Adrenal gland (tissue), 12 donors: ENCODE measurements around the gene CENPM. TPM values are rescaled to one million over a fixed set of nuclear protein-coding genes. Genes with fewer than 3 reads are reported as not detected.

Source experiments
- DNase-seq, 7 donors: peaks; one replicate each; pipeline ENCODE4 v3.0.0-alpha.2; 2019 to 2020
- H3K27ac ChIP-seq, 5 donors: fragments of 200-600 bp; sonication (generic) in 4 of 5; 1 replicate in 3 of 5; 2 replicates in 2 of 5; pipeline versions ENCODE4 v1.5.1 to v1.8.0; 2016 to 2020; ENCODE audit warnings: mild to moderate bottlenecking in 1 of 5
- H3K27me3 ChIP-seq: fragments of 200-600 bp; 2 replicates; pipeline ENCODE4 v1.8.0; 2021
- H3K36me3 ChIP-seq, 2 donors: fragments of 200-600 bp; replicated peaks in 1 of 2; 1 replicate in 1 of 2; 2 replicates in 1 of 2; pipeline versions ENCODE4 v1.5.1 to v1.8.0; 2018 to 2022
- H3K4me1 ChIP-seq, 2 donors: fragments of 200-600 bp; replicated peaks in 1 of 2; 1 replicate in 1 of 2; 2 replicates in 1 of 2; pipeline versions ENCODE4 v1.5.1 to v1.8.0; 2018 to 2021
- H3K4me3 ChIP-seq, 4 donors: fragments of 200-600 bp; sonication (generic) in 3 of 4; one replicate each; pipeline ENCODE4 v1.5.1; 2016 to 2018
- H3K9me3 ChIP-seq, 3 donors: fragments of 200-600 bp; sonication (generic) in 1 of 3; replicated peaks in 1 of 3; 1 replicate in 2 of 3; 2 replicates in 1 of 3; pipeline versions ENCODE4 v1.5.1 to v1.8.0; 2016 to 2021
- CTCF ChIP-seq, 6 experiments: fragments of 450-650 bp in 4 of 6; fragments of 200-600 bp in 2 of 6; sonication (generic) in 1 of 6; IDR thresholded peaks; 1 replicate in 5 of 6; 2 replicates in 1 of 6; pipeline versions ENCODE4 v1.5.1 to v1.8.0; 2016 to 2021; ENCODE audit warnings: antibody characterized with exemption in 6 of 6, mild to moderate bottlenecking in 2 of 6, moderate library complexity in 1 of 6
- POLR2A ChIP-seq, 2 donors: fragments of 450-650 bp; IDR thresholded peaks; one replicate each; pipeline ENCODE4 v1.6.1; 2017; ENCODE audit warnings: antibody characterized with exemption in 2 of 2, mild to moderate bottlenecking in 2 of 2, moderate library complexity in 1 of 2
- WGBS, 4 donors: extraction: QIAGEN DNeasy Blood & Tissue Kit in 2 of 4; methylation state at CpG; one replicate each; pipeline versions ENCODE4 v1.1.5 to v1.1.7; 2013 to 2017; 5-methylcytosine and 5-hydroxymethylcytosine counted together
- intact Hi-C, 2 donors: fragments of 100-400 bp; cut with DNase I; formaldehyde crosslinking; loops; one replicate each; pipeline versions ENCODE4 v1.14.1 to v1.15.0; 2022 to 2023
- polyA plus RNA-seq, 3 donors: library from polyadenylated mRNA; stranded (reverse); fragments of 200-250 nt in 2 of 3; fragments of 350-450 nt in 1 of 3; fragmentation: Illumina TruSeq in 1 of 3; extraction: RNeasy Lipid Tissue Mini Kit (QIAGEN cat#74804) in 1 of 3; gene quantifications; one replicate each; pipeline ENCODE4 v1.2.3, GENCODE V29; 2013 to 2014
- total RNA-seq, 9 donors: library from RNA; depleted of rRNA in 4 of 9; stranded (reverse); fragments of >200 nt in 4 of 9; fragments of 120-200 nt in 1 of 9; fragmentation: NEBNext Ultra II Directional in 1 of 9; extraction: Animal tissue kit (Norgen Biotek cat#: 25700) in 1 of 9; gene quantifications; one replicate each; pipeline versions ENCODE4 v1.1.0 to v1.2.4, GENCODE V29; 2013 to 2023
- donor health status: healthy with polysubstance abuse.
- donor health status: Bipolar disorder and iron deficiency.
- donor health status: DM: yes; HTN: yes; CAD: no.
- donor health status: DM: no; HTN: no; CAD: no.
- donor health status: DM: no; HTN: no; CAD: no.
- donor health status: DM: yes; HTN: yes; CAD: no.

CENPM gene
- total and polyA plus RNA-seq, 12 donors, result 0.88 to 9.2 (median 1.7) TPM; not detected in 1

DNA sequence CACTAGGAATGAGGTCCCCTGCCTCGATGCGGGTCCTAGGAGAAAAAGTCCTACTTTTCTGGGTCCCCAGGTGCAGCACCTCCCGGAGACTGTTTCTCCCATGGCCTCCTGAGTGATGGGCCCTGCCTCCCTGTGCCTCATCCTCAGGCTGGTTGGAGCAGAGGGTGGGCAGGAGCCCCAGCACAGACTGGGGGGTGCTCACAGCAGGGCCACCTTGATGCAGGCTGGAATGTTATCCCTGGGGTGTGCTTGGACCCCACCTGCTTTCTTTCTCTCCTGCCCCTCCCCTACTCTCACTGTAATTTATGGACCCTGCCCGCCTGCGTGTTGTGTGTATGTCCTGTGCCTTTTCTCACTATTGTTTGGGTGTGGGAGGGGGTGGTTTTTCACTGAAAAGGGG is 40.1 kb downstream of the CENPM start:
- Histone ChIP-seq H3K36me3 (peaks cover 0 to 48% of the 10 kb centered on the region in 2 donors), H3K27me3 (no peaks in the 10 kb centered on the region), H3K4me1 (peaks cover 17 to 32% of the 10 kb centered on the region in 2 donors), H3K9me3 (no peaks in the 10 kb centered on the region), H3K27ac (no peak overlapping the region), H3K4me3 (no peak overlapping the region)
- 75 to 95% (median 83%) methylated on average over 2 to 5 of the region's 5 CpGs for WGBS, 4 donors
- no peak for TF ChIP-seq CTCF (IDR thresholded peaks at IDR 0.05)
- no peak for TF ChIP-seq POLR2A (IDR thresholded peaks at IDR 0.05)
- intact Hi-C loops, result no loop called here
- peak in 1 of 7 donors; percentile 6 for DNase-seq

- Histone ChIP-seq H3K9me3 (no peaks in the 10 kb centered on the region), H3K4me1 (peaks cover 14 to 25% of the 10 kb centered on the region in 2 donors), H3K27ac (peak overlapping the region in 1 of 5 donors; percentile 8), H3K27me3 (no peaks in the 10 kb centered on the region), H3K4me3 (no peak overlapping the region), H3K36me3 (peaks cover 0 to 61% of the 10 kb centered on the region in 2 donors)
- intact Hi-C loops, result no loop called here
- no peak for TF ChIP-seq POLR2A (IDR thresholded peaks at IDR 0.05)
- no peak for TF ChIP-seq CTCF (IDR thresholded peaks at IDR 0.05)
- DNase-seq, result peak in 1 of 7 donors; percentile 6
- 84 to 89% (median 87%) methylated on average over 19 to 23 of the region's 23 CpGs for WGBS, 4 donors
Measured at GRCh38 chr22:41905411-41906202, 41.3 kb downstream of the CENPM start.

GRCh38 chr22:41904450-41905410 is 42.2 kb downstream of the CENPM start:
- H3K4me1 ChIP-seq, result peaks cover 7 to 17% of the 10 kb centered on the region in 2 donors
- DNase-seq, result peak in 1 of 7 donors; percentile 11
- no peaks in the 10 kb centered on the region for H3K27me3 ChIP-seq
- no peak for TF ChIP-seq POLR2A (IDR thresholded peaks at IDR 0.05)
- TF ChIP-seq CTCF (IDR thresholded peaks at IDR 0.05), result no peak
- H3K4me3 ChIP-seq, result no peak overlapping the region
- peak overlapping the region in 1 of 5 donors; percentile 83 for H3K27ac ChIP-seq
- WGBS, 4 donors, result 80 to 87% (median 84%) methylated on average over 6 to 24 of the region's 24 CpGs
- no peaks in the 10 kb centered on the region for H3K9me3 ChIP-seq
- H3K36me3 ChIP-seq, result peaks cover 0 to 69% of the 10 kb centered on the region in 2 donors
- intact Hi-C loops, result no loop called here

DNA sequence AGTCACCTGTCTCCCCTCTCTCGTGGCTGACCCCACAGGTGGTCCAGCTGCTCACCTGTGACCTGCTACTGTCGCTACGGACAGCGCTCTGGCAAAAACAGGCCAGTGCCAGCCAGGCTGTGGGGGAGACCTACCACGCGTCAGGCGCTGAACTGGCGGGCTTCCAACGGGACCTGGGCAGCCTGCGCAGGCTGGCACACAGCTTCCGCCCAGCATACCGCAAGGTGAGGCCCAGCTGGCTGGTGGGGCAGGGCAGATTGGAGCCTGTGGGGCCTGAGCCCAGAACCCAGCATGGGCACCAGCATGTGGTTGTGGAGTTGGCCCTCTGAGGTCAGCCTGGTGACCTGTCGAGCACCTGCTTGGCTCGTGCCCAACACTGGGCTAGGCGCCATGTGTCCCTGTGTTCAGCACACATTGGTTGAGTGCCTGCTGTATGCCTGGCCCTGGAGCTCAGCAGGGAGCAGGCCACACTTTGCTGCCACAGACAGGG is 44.0 kb downstream of the CENPM start:
- no peaks in the 10 kb centered on the region for H3K4me1 ChIP-seq
- intact Hi-C loops, result no loop called here
- TF ChIP-seq POLR2A (IDR thresholded peaks at IDR 0.05), result no peak
- TF ChIP-seq CTCF (IDR thresholded peaks at IDR 0.05), result no peak
- H3K4me3 ChIP-seq, result no peak overlapping the region
- peak overlapping the region; percentile 14 to 83 (median 32) for H3K27ac ChIP-seq
- H3K9me3 ChIP-seq, result no peaks in the 10 kb centered on the region
- peak in 6 of 7 donors; percentile 57 to 87 (median 74) for DNase-seq
- H3K36me3 ChIP-seq, result peaks cover 0 to 87% of the 10 kb centered on the region in 2 donors
- 44 to 75% (median 59%) methylated on average over 12 to 15 of the region's 15 CpGs for WGBS, 4 donors
- H3K27me3 ChIP-seq, result no peaks in the 10 kb centered on the region
